ENCODE data around the gene SLC51B. TPM values are rescaled to one million over a fixed set of nuclear protein-coding genes. Genes with fewer than 3 reads are reported as not detected.
"Not testable (repeated sequence)": the region's sequence is repeated elsewhere in the genome, so short reads cannot be mapped to it uniquely, and the experiment has no call there.

The SLC51B gene
- total RNA-seq, 1 experiment from 2014 or later, result not detected

- H3K27ac ChIP-seq (ENCODE audit: low read length), result no peak overlapping the region
- no peak overlapping the region for H3K4me2 ChIP-seq (ENCODE audit: low read depth, low read length, poor library complexity, severe bottlenecking)
- no peaks in the 10 kb centered on the region for H4K20me1 ChIP-seq (ENCODE audit: insufficient read depth, low read depth, low read length)
- H3K27me3 ChIP-seq (ENCODE audit: low read length), result no peaks in the 10 kb centered on the region
- no peaks in the 10 kb centered on the region for H3K4me1 ChIP-seq (ENCODE audit: low read length)
- no peak overlapping the region for H3K4me3 ChIP-seq (ENCODE audit: low read length)
- H3K79me2 ChIP-seq (ENCODE audit: low read length), result no peaks in the 10 kb centered on the region
- H3K9me2 ChIP-seq (replicated peaks; ENCODE audit: insufficient read depth, low read length), result no peaks in the 10 kb centered on the region
- H3K9me3 ChIP-seq (ENCODE audit: low read length), result no peaks in the 10 kb centered on the region
- no peak overlapping the region for H2AFZ ChIP-seq (ENCODE audit: low read length)
- H3K36me3 ChIP-seq (ENCODE audit: insufficient read depth, low read length), result no peaks in the 10 kb centered on the region
- H3K9ac ChIP-seq (ENCODE audit: low read length), result no peak overlapping the region
- no peak for DNase-seq
These were observed 24.8 kb downstream of the SLC51B start for GRCh38 chr15:65069779-65070546.

GRCh38 chr15:65071381-65071811 lies 26.2 kb downstream of the SLC51B start:
- H3K36me3 ChIP-seq (ENCODE audit: insufficient read depth, low read length), result no peaks in the 10 kb centered on the region
- DNase-seq, result no peak
- H3K4me3 ChIP-seq (ENCODE audit: low read length), result no peak overlapping the region
- H3K9ac ChIP-seq (ENCODE audit: low read length), result no peak overlapping the region
- H3K79me2 ChIP-seq (ENCODE audit: low read length), result no peaks in the 10 kb centered on the region
- H3K27ac ChIP-seq (ENCODE audit: low read length), result no peak overlapping the region
- H3K4me1 ChIP-seq (ENCODE audit: low read length), result no peaks in the 10 kb centered on the region
- no peak overlapping the region for H2AFZ ChIP-seq (ENCODE audit: low read length)
- H3K9me2 ChIP-seq (replicated peaks; ENCODE audit: insufficient read depth, low read length), result no peaks in the 10 kb centered on the region
- no peak overlapping the region for H3K4me2 ChIP-seq (ENCODE audit: low read depth, low read length, poor library complexity, severe bottlenecking)
- no peaks in the 10 kb centered on the region for H4K20me1 ChIP-seq (ENCODE audit: insufficient read depth, low read depth, low read length)
- H3K9me3 ChIP-seq (ENCODE audit: low read length), result no peaks in the 10 kb centered on the region
- no peaks in the 10 kb centered on the region for H3K27me3 ChIP-seq (ENCODE audit: low read length)

- Histone ChIP-seq H3K9me2 (replicated peaks; ENCODE audit: insufficient read depth, low read length) (no peaks in the 10 kb centered on the region), H3K79me2 (ENCODE audit: low read length) (no peaks in the 10 kb centered on the region), H3K27ac (ENCODE audit: low read length) (no peak overlapping the region), H3K9me3 (ENCODE audit: low read length) (no peaks in the 10 kb centered on the region), H3K27me3 (ENCODE audit: low read length) (no peaks in the 10 kb centered on the region), H3K9ac (ENCODE audit: low read length) (no peak overlapping the region), H3K4me3 (ENCODE audit: low read length) (no peak overlapping the region), H3K4me1 (ENCODE audit: low read length) (no peaks in the 10 kb centered on the region), H3K4me2 (ENCODE audit: low read depth, low read length, poor library complexity, severe bottlenecking) (no peak overlapping the region), H4K20me1 (ENCODE audit: insufficient read depth, low read depth, low read length) (no peaks in the 10 kb centered on the region), H3K36me3 (ENCODE audit: insufficient read depth, low read length) (no peaks in the 10 kb centered on the region), H2AFZ (ENCODE audit: low read length) (no peak overlapping the region)
- DNase-seq, result no peak
These were observed 26.8 kb downstream of the SLC51B start for GRCh38 chr15:65072027-65072426.

- Histone ChIP-seq H3K9me3 (ENCODE audit: low read length) (no peaks in the 10 kb centered on the region), H3K9me2 (replicated peaks; ENCODE audit: insufficient read depth, low read length) (no peaks in the 10 kb centered on the region), H3K79me2 (ENCODE audit: low read length) (no peaks in the 10 kb centered on the region), H4K20me1 (ENCODE audit: insufficient read depth, low read depth, low read length) (no peaks in the 10 kb centered on the region), H3K27me3 (ENCODE audit: low read length) (no peaks in the 10 kb centered on the region), H3K9ac (ENCODE audit: low read length) (no peak overlapping the region), H3K27ac (ENCODE audit: low read length) (no peak overlapping the region), H3K4me2 (ENCODE audit: low read depth, low read length, poor library complexity, severe bottlenecking) (no peak overlapping the region), H3K36me3 (ENCODE audit: insufficient read depth, low read length) (no peaks in the 10 kb centered on the region), H3K4me3 (ENCODE audit: low read length) (no peak overlapping the region), H2AFZ (ENCODE audit: low read length) (no peak overlapping the region), H3K4me1 (ENCODE audit: low read length) (no peaks in the 10 kb centered on the region)
- no peak for DNase-seq
These were observed 27.4 kb downstream of the SLC51B start for GRCh38 chr15:65072617-65073016.

GRCh38 chr15:65074946-65075345 lies 29.8 kb downstream of the SLC51B start:
- H3K9me3 ChIP-seq (ENCODE audit: low read length); H3K79me2 ChIP-seq (ENCODE audit: low read length); H3K27me3 ChIP-seq (ENCODE audit: low read length); H3K27ac ChIP-seq (ENCODE audit: low read length); H2AFZ ChIP-seq (ENCODE audit: low read length); H3K4me1 ChIP-seq (ENCODE audit: low read length); H4K20me1 ChIP-seq (ENCODE audit: insufficient read depth, low read depth, low read length); H3K4me3 ChIP-seq (ENCODE audit: low read length); H3K36me3 ChIP-seq (ENCODE audit: insufficient read depth, low read length); DNase-seq; H3K4me2 ChIP-seq (ENCODE audit: low read depth, low read length, poor library complexity, severe bottlenecking); H3K9ac ChIP-seq (ENCODE audit: low read length); H3K9me2 ChIP-seq (replicated peaks; ENCODE audit: insufficient read depth, low read length): not testable (repeated sequence)

GRCh38 chr15:65075607-65076395 lies 30.6 kb downstream of the SLC51B start:
- not testable (repeated sequence) for H3K9me2 ChIP-seq (replicated peaks; ENCODE audit: insufficient read depth, low read length); H3K27ac ChIP-seq (ENCODE audit: low read length); H3K4me1 ChIP-seq (ENCODE audit: low read length); H3K27me3 ChIP-seq (ENCODE audit: low read length); H3K4me3 ChIP-seq (ENCODE audit: low read length); H3K9me3 ChIP-seq (ENCODE audit: low read length); H3K36me3 ChIP-seq (ENCODE audit: insufficient read depth, low read length); H2AFZ ChIP-seq (ENCODE audit: low read length); H3K79me2 ChIP-seq (ENCODE audit: low read length); H3K9ac ChIP-seq (ENCODE audit: low read length); H3K4me2 ChIP-seq (ENCODE audit: low read depth, low read length, poor library complexity, severe bottlenecking); DNase-seq; H4K20me1 ChIP-seq (ENCODE audit: insufficient read depth, low read depth, low read length)

GRCh38 chr15:65076486-65077290 lies 31.5 kb downstream of the SLC51B start, which contains the start of gene KBTBD13:
TSS of gene KBTBD13 (plus strand) at chr15:65076746. CDS start at chr15:65076816, 70 bp downstream.
- H3K79me2 ChIP-seq (ENCODE audit: low read length), result no peaks in the 10 kb centered on the region
- no peaks in the 10 kb centered on the region for H3K36me3 ChIP-seq (ENCODE audit: insufficient read depth, low read length)
- H3K27me3 ChIP-seq (ENCODE audit: low read length), result no peaks in the 10 kb centered on the region
- no peak for DNase-seq
- no peak within 1 kb of the TSS for H3K4me2 ChIP-seq (ENCODE audit: low read depth, low read length, poor library complexity, severe bottlenecking)
- H4K20me1 ChIP-seq (ENCODE audit: insufficient read depth, low read depth, low read length), result no peaks in the 10 kb centered on the region
- no peaks in the 10 kb centered on the region for H3K9me3 ChIP-seq (ENCODE audit: low read length)
- no peak within 1 kb of the TSS for H3K9ac ChIP-seq (ENCODE audit: low read length)
- no peak within 1 kb of the TSS for H3K4me3 ChIP-seq (ENCODE audit: low read length)
- no peak within 1 kb of the TSS for H2AFZ ChIP-seq (ENCODE audit: low read length)
- H3K4me1 ChIP-seq (ENCODE audit: low read length), result no peaks in the 10 kb centered on the region
- no peak within 1 kb of the TSS for H3K27ac ChIP-seq (ENCODE audit: low read length)
- no peaks in the 10 kb centered on the region for H3K9me2 ChIP-seq (replicated peaks; ENCODE audit: insufficient read depth, low read length)

Data from Karpas-422 (cell line).